Trophoblast cell (in vitro differentiated cells and primary cell): ENCODE results near the gene MTUS2.
A peak's percentile ranks its signal among the peaks of the same experiment; 100 is the strongest.

Experiments
- DNase-seq, 2 donors: peaks; one replicate each; pipeline ENCODE4 v3.0.0-alpha.2; 2016
- H2AFZ ChIP-seq: 2 replicates; pipeline ENCODE4 v1.6.1; 2013; ENCODE audit warnings: low read length, moderate library complexity, mild to moderate bottlenecking; ENCODE audit not compliant: insufficient read depth, poor library complexity
- H2AK5ac ChIP-seq: 2 replicates; pipeline ENCODE4 v1.6.1; 2013; ENCODE audit warnings: mild to moderate bottlenecking, low read length
- H2BK120ac ChIP-seq: 2 replicates; pipeline ENCODE4 v1.6.1; 2013; ENCODE audit warnings: low read length, mild to moderate bottlenecking, moderate library complexity; ENCODE audit not compliant: insufficient read depth, poor library complexity
- H2BK12ac ChIP-seq: 2 replicates; pipeline ENCODE4 v1.6.1; 2013; ENCODE audit warnings: mild to moderate bottlenecking, low read length, moderate library complexity
- H2BK5ac ChIP-seq: 2 replicates; pipeline ENCODE4 v1.6.1; 2013; ENCODE audit warnings: low read length, low read depth, moderate library complexity, mild to moderate bottlenecking; ENCODE audit not compliant: poor library complexity
- H3K14ac ChIP-seq: 2 replicates; pipeline ENCODE4 v1.6.1; 2013; ENCODE audit warnings: mild to moderate bottlenecking, low read length
- H3K18ac ChIP-seq: 2 replicates; pipeline ENCODE4 v1.6.1; 2013; ENCODE audit warnings: mild to moderate bottlenecking, low read length
- H3K23ac ChIP-seq: 2 replicates; pipeline ENCODE4 v1.6.1; 2013; ENCODE audit warnings: low read length
- H3K27ac ChIP-seq: 2 replicates; pipeline ENCODE4 v1.5.1; 2013; ENCODE audit warnings: low read depth, mild to moderate bottlenecking, inconsistent platforms, low read length, moderate library complexity
- H3K27me3 ChIP-seq: 2 replicates; pipeline ENCODE4 v1.6.1; 2013; ENCODE audit warnings: inconsistent platforms, mild to moderate bottlenecking, low read length, moderate library complexity; ENCODE audit not compliant: insufficient read depth
- H3K36me3 ChIP-seq, 2 experiments: 1 replicate in 1 of 2; 2 replicates in 1 of 2; pipeline ENCODE4 v1.6.1; 2013; ENCODE audit warnings: low read length in 2 of 2, mild to moderate bottlenecking in 2 of 2, moderate library complexity in 1 of 2; ENCODE audit not compliant: insufficient read depth in 2 of 2, control insufficient read depth in 1 of 2
- H3K4ac ChIP-seq: 2 replicates; pipeline ENCODE4 v1.6.1; 2013; ENCODE audit warnings: low read depth, mild to moderate bottlenecking, low read length, moderate library complexity
- H3K4me1 ChIP-seq, 2 experiments: 1 replicate in 1 of 2; 2 replicates in 1 of 2; pipeline ENCODE4 v1.6.1; 2013; ENCODE audit warnings: low read length in 2 of 2, mild to moderate bottlenecking in 2 of 2, moderate library complexity in 1 of 2; ENCODE audit not compliant: insufficient read depth in 2 of 2, control insufficient read depth in 1 of 2
- H3K4me2 ChIP-seq: 2 replicates; pipeline ENCODE4 v1.6.1; 2013; ENCODE audit warnings: inconsistent platforms, mild to moderate bottlenecking, low read length, moderate library complexity
- H3K4me3 ChIP-seq: 2 replicates; pipeline ENCODE4 v1.5.1; 2013; ENCODE audit warnings: mild to moderate bottlenecking, low read depth, low read length, inconsistent platforms
- H3K79me1 ChIP-seq: one replicate; pipeline ENCODE4 v1.6.1; 2013; ENCODE audit warnings: low read length
- H3K79me2 ChIP-seq: 2 replicates; pipeline ENCODE4 v1.6.1; 2013; ENCODE audit warnings: low read length, mild to moderate bottlenecking; ENCODE audit not compliant: control insufficient read depth, insufficient read depth, poor library complexity
- H3K9ac ChIP-seq: 2 replicates; pipeline ENCODE4 v1.6.1; 2013; ENCODE audit warnings: mild to moderate bottlenecking, low read length
- H3K9me3 ChIP-seq: 2 replicates; pipeline ENCODE4 v1.6.1; 2013; ENCODE audit warnings: low read depth, mild to moderate bottlenecking, control low read depth, inconsistent platforms, low read length; ENCODE audit not compliant: insufficient read depth
- H4K12ac ChIP-seq: 2 replicates; pipeline ENCODE4 v1.6.1; 2013; ENCODE audit warnings: low read depth, mild to moderate bottlenecking, low read length, moderate library complexity
- H4K8ac ChIP-seq: 2 replicates; pipeline ENCODE4 v1.6.1; 2013; ENCODE audit warnings: low read depth, mild to moderate bottlenecking, low read length, moderate library complexity
- H4K91ac ChIP-seq: one replicate; pipeline ENCODE4 v1.6.1; 2013; ENCODE audit warnings: low read depth, mild to moderate bottlenecking, low read length, moderate library complexity
- WGBS: extraction: QIAGEN DNeasy Blood & Tissue Kit; methylation state at CpG from one replicate; pipeline ENCODE4 v1.1.7; 2013; ENCODE audit warnings: missing lambda C conversion rate; ENCODE audit not compliant: insufficient read length, insufficient coverage; ENCODE audit errors: extremely low coverage; 5-methylcytosine and 5-hydroxymethylcytosine counted together

The MTUS2 gene

GRCh38 chr13:28991764-28992163 is 171.6 kb downstream of the MTUS2 start:
- Histone ChIP-seq H3K79me2 (no peaks in the 10 kb centered on the region), H3K4me1 (no peaks in the 10 kb centered on the region), H4K12ac (no peak overlapping the region)

GRCh38 chr13:29000826-29001225 is 180.7 kb downstream of the MTUS2 start:
- Histone ChIP-seq H4K91ac (no peak overlapping the region), H2BK5ac (no peak overlapping the region), H3K4me2 (no peak overlapping the region), H3K9me3 (peaks cover 2% of the 10 kb centered on the region), H2AFZ (no peak overlapping the region), H2BK120ac (no peak overlapping the region), H3K23ac (no peak overlapping the region), H3K27me3 (no peaks in the 10 kb centered on the region), H2BK12ac (no peak overlapping the region), H3K4me1 (peaks cover 0 to 4% of the 10 kb centered on the region in 2 experiments), H4K8ac (no peak overlapping the region), H3K79me2 (no peaks in the 10 kb centered on the region), H3K36me3 (no peaks in the 10 kb centered on the region), H3K9ac (no peak overlapping the region), H3K4ac (no peak overlapping the region), H3K14ac (no peak overlapping the region), H3K4me3 (no peak overlapping the region), H2AK5ac (no peak overlapping the region), H4K12ac (no peak overlapping the region), H3K18ac (no peak overlapping the region), H3K79me1 (no peaks in the 10 kb centered on the region), H3K27ac (no peak overlapping the region)
- no CpG with 5 or more reads among the region's 3 CpGs for WGBS
- DNase-seq, result no peak

More at GRCh38 chr13:28991764-28992163, 171.6 kb downstream of the MTUS2 start:
- Histone ChIP-seq H3K23ac (no peak overlapping the region), H3K4me3 (no peak overlapping the region), H3K18ac (no peak overlapping the region), H3K9me3 (peaks cover 4% of the 10 kb centered on the region), H3K14ac (no peak overlapping the region), H2BK120ac (no peak overlapping the region), H4K91ac (no peak overlapping the region), H2AFZ (no peak overlapping the region), H3K79me1 (no peaks in the 10 kb centered on the region), H3K27ac (no peak overlapping the region), H3K36me3 (no peaks in the 10 kb centered on the region), H2AK5ac (no peak overlapping the region), H2BK12ac (no peak overlapping the region), H3K9ac (no peak overlapping the region), H3K27me3 (no peaks in the 10 kb centered on the region), H4K8ac (no peak overlapping the region), H3K4me2 (no peak overlapping the region), H3K4ac (no peak overlapping the region), H2BK5ac (no peak overlapping the region)
- no peak for DNase-seq

- H3K27me3 ChIP-seq, result no peaks in the 10 kb centered on the region
- H2BK12ac ChIP-seq, result no peak overlapping the region
- H3K9me3 ChIP-seq, result peaks cover 2% of the 10 kb centered on the region
- no peak overlapping the region for H2AFZ ChIP-seq
- WGBS, result no CpG with 5 or more reads among the region's 8 CpGs
- H2BK5ac ChIP-seq, result no peak overlapping the region
- H3K4me3 ChIP-seq, result peak overlapping the region; percentile 3
- no peak overlapping the region for H2BK120ac ChIP-seq
- no peak for DNase-seq
- no peaks in the 10 kb centered on the region for H3K79me1 ChIP-seq
- no peak overlapping the region for H4K12ac ChIP-seq
- no peak overlapping the region for H2AK5ac ChIP-seq
- H4K91ac ChIP-seq, result no peak overlapping the region
- no peak overlapping the region for H3K23ac ChIP-seq
- H3K4me1 ChIP-seq, result peaks cover 2 to 11% of the 10 kb centered on the region in 2 experiments
- no peaks in the 10 kb centered on the region for H3K36me3 ChIP-seq
- H4K8ac ChIP-seq, result no peak overlapping the region
- no peak overlapping the region for H3K9ac ChIP-seq
- no peak overlapping the region for H3K4ac ChIP-seq
- H3K27ac ChIP-seq, result no peak overlapping the region
- H3K18ac ChIP-seq, result no peak overlapping the region
- no peak overlapping the region for H3K4me2 ChIP-seq
- no peaks in the 10 kb centered on the region for H3K79me2 ChIP-seq
- H3K14ac ChIP-seq, result no peak overlapping the region
Observed at GRCh38 chr13:29005035-29005762, 185.1 kb downstream of the MTUS2 start.

GRCh38 chr13:29005763-29006120 is 185.6 kb downstream of the MTUS2 start:
- whole genome bisulfite sequencing, result no CpG with 5 or more reads among the region's 2 CpGs
- H2AFZ ChIP-seq, result no peak overlapping the region
- H3K27me3 ChIP-seq, result no peaks in the 10 kb centered on the region
- H3K4me2 ChIP-seq, result peak overlapping the region; percentile 4
- no peak overlapping the region for H3K18ac ChIP-seq
- H3K23ac ChIP-seq, result no peak overlapping the region
- H3K9me3 ChIP-seq, result peaks cover 3% of the 10 kb centered on the region
- H3K4ac ChIP-seq, result no peak overlapping the region
- H3K14ac ChIP-seq, result no peak overlapping the region
- no peak overlapping the region for H3K9ac ChIP-seq
- no peak overlapping the region for H3K27ac ChIP-seq
- H2BK12ac ChIP-seq, result no peak overlapping the region
- H4K91ac ChIP-seq, result no peak overlapping the region
- no peak overlapping the region for H2BK5ac ChIP-seq
- H2AK5ac ChIP-seq, result no peak overlapping the region
- no peak overlapping the region for H4K8ac ChIP-seq
- H3K36me3 ChIP-seq, result no peaks in the 10 kb centered on the region
- DNase-seq, result peak in 1 of 2 donors; percentile 52
- no peak overlapping the region for H2BK120ac ChIP-seq
- no peaks in the 10 kb centered on the region for H3K79me1 ChIP-seq
- H3K79me2 ChIP-seq, result no peaks in the 10 kb centered on the region
- peaks cover 2 to 11% of the 10 kb centered on the region in 2 experiments for H3K4me1 ChIP-seq
- no peak overlapping the region for H3K4me3 ChIP-seq
- H4K12ac ChIP-seq, result no peak overlapping the region
